Measurements from ENCODE around the gene PTPRM. TPM values are rescaled to one million over a fixed set of nuclear protein-coding genes. Genes with fewer than 3 reads are reported as not detected.

Gene PTPRM
- polyA plus RNA-seq, 1 donor (not counting 4 experiments of a cell fraction or from before 2014, with no cell fraction given): 54.5 TPM

DNA sequence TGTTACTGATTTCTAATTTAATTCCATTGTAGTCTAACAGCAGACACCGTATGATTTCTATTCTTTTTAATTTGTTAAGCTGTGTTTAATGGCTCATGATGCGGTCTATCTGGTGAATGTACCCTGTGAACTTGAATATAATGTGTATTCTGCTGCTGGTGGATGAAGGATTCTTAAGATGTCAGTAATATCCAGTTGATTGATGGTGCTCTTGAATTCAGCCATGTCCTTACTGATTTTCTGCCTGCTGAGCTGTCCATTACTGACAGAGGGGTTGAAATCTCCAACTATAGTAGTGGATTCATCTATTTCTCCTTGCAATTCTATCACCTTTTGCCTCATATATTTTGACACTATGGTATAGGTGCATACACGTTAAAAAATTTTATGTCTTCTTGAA lies 668.8 kb downstream of the PTPRM start:
- Histone ChIP-seq H3K9me3 (ENCODE audit: control insufficient read depth, low read depth, low read length) (no peaks in the 10 kb centered on the region), H3K27ac (ENCODE audit: control insufficient read depth, insufficient read depth, low read length) (no peak overlapping the region), H2AFZ (ENCODE audit: control insufficient read depth, low read length) (no peak overlapping the region), H3K9me1 (ENCODE audit: control insufficient read depth, extremely low read depth, insufficient read depth, low read length) (no peaks in the 10 kb centered on the region), H3K9ac (ENCODE audit: control insufficient read depth, extremely low read depth, insufficient read depth, low read length) (no peak overlapping the region), H3K4me2 (ENCODE audit: control insufficient read depth, extremely low read depth, insufficient read depth, low read depth, low read length) (no peak overlapping the region), H3K27me3 (ENCODE audit: control insufficient read depth, extremely low read depth, insufficient read depth, low read length) (no peaks in the 10 kb centered on the region), H3K36me3 (ENCODE audit: control insufficient read depth in 2 of 2, extremely low read depth in 1 of 2, insufficient read depth in 2 of 2, low read length in 2 of 2) (no peaks in the 10 kb centered on the region), H3K4me3 (ENCODE audit: control insufficient read depth in 2 of 3, extremely low read depth in 1 of 3, insufficient read depth in 2 of 3, low read depth in 1 of 3, low read length in 3 of 3) (no peak overlapping the region), H4K20me1 (ENCODE audit: control insufficient read depth, extremely low read depth, insufficient read depth, low read length) (no peaks in the 10 kb centered on the region), H3K79me2 (ENCODE audit: control insufficient read depth, insufficient read depth, low read length) (no peaks in the 10 kb centered on the region), H3K4me1 (ENCODE audit: control insufficient read depth, extremely low read depth, insufficient read depth, low read length) (no peaks in the 10 kb centered on the region)
- no peak for FAIRE-seq
- TF ChIP-seq EZH2 (IDR thresholded peaks at IDR 0.05; ENCODE audit: low read length): no peak
- TF ChIP-seq, protein P1, sequence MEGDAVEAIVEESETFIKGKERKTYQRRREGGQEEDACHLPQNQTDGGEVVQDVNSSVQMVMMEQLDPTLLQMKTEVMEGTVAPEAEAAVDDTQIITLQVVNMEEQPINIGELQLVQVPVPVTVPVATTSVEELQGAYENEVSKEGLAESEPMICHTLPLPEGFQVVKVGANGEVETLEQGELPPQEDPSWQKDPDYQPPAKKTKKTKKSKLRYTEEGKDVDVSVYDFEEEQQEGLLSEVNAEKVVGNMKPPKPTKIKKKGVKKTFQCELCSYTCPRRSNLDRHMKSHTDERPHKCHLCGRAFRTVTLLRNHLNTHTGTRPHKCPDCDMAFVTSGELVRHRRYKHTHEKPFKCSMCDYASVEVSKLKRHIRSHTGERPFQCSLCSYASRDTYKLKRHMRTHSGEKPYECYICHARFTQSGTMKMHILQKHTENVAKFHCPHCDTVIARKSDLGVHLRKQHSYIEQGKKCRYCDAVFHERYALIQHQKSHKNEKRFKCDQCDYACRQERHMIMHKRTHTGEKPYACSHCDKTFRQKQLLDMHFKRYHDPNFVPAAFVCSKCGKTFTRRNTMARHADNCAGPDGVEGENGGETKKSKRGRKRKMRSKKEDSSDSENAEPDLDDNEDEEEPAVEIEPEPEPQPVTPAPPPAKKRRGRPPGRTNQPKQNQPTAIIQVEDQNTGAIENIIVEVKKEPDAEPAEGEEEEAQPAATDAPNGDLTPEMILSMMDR (optimal IDR thresholded peaks at IDR 0.05 in 1 of 3, IDR thresholded peaks at IDR 0.05 in 1 of 3, conservative IDR thresholded peaks at IDR 0.05 in 1 of 3; ENCODE audit: extremely low read depth in 1 of 3, insufficient read depth in 2 of 3, low read length in 3 of 3): no peak
- dilution Hi-C loops (cut with MboI; ENCODE audit: extremely low pct_ligation_motif_present, low sequenced_read_pairs): no loop called here
- no peak for DNase-seq (ENCODE audit: low read depth, low spot score)

- FAIRE-seq (no peak), DNase-seq (ENCODE audit: low read depth, low spot score) (no peak)
- dilution Hi-C loops (cut with MboI; ENCODE audit: extremely low pct_ligation_motif_present, low sequenced_read_pairs): no loop called here
Observed at GRCh38 chr18:8238507-8238906, 671.4 kb downstream of the PTPRM start.

More at GRCh38 chr18:8238507-8238906, 671.4 kb downstream of the PTPRM start:
- no peaks in the 10 kb centered on the region for H3K36me3 ChIP-seq (ENCODE audit: control insufficient read depth in 2 of 2, extremely low read depth in 1 of 2, insufficient read depth in 2 of 2, low read length in 2 of 2)
- no peaks in the 10 kb centered on the region for H3K4me1 ChIP-seq (ENCODE audit: control insufficient read depth, extremely low read depth, insufficient read depth, low read length)
- no peak overlapping the region for H3K4me2 ChIP-seq (ENCODE audit: control insufficient read depth, extremely low read depth, insufficient read depth, low read depth, low read length)
- no peaks in the 10 kb centered on the region for H3K9me1 ChIP-seq (ENCODE audit: control insufficient read depth, extremely low read depth, insufficient read depth, low read length)
- TF ChIP-seq, protein P1 (optimal IDR thresholded peaks at IDR 0.05 in 1 of 3, IDR thresholded peaks at IDR 0.05 in 1 of 3, conservative IDR thresholded peaks at IDR 0.05 in 1 of 3; ENCODE audit: extremely low read depth in 1 of 3, insufficient read depth in 2 of 3, low read length in 3 of 3): no peak
- no peak for TF ChIP-seq EZH2 (IDR thresholded peaks at IDR 0.05; ENCODE audit: low read length)
- no peaks in the 10 kb centered on the region for H3K27me3 ChIP-seq (ENCODE audit: control insufficient read depth, extremely low read depth, insufficient read depth, low read length)
- H3K79me2 ChIP-seq (ENCODE audit: control insufficient read depth, insufficient read depth, low read length): no peaks in the 10 kb centered on the region
- no peak overlapping the region for H3K4me3 ChIP-seq (ENCODE audit: control insufficient read depth in 2 of 3, extremely low read depth in 1 of 3, insufficient read depth in 2 of 3, low read depth in 1 of 3, low read length in 3 of 3)
- H3K9me3 ChIP-seq (ENCODE audit: control insufficient read depth, low read depth, low read length): no peaks in the 10 kb centered on the region
- no peak overlapping the region for H3K27ac ChIP-seq (ENCODE audit: control insufficient read depth, insufficient read depth, low read length)
- H3K9ac ChIP-seq (ENCODE audit: control insufficient read depth, extremely low read depth, insufficient read depth, low read length): no peak overlapping the region
- no peaks in the 10 kb centered on the region for H4K20me1 ChIP-seq (ENCODE audit: control insufficient read depth, extremely low read depth, insufficient read depth, low read length)
- H2AFZ ChIP-seq (ENCODE audit: control insufficient read depth, low read length): no peak overlapping the region
